MM.1S (cell line): ENCODE measurements around the gene CDKL1.

ENCODE experiments used
- EZH2 ChIP-seq: fragments of 300-600 bp; sonication (generic); optimal IDR thresholded peaks from 2 replicates; pipeline ENCODE3; 2017; ENCODE audit warnings: low read depth, mild to moderate bottlenecking, antibody characterized with exemption, low read length, mixed read lengths
- EZH2phosphoT487 ChIP-seq: fragments of 300-600 bp; sonication (generic); IDR thresholded peaks from 2 replicates; pipeline ENCODE4 v1.6.1; 2018; ENCODE audit warnings: antibody characterized with exemption, low read length
- TF ChIP-seq, protein P1 (sequence below): fragments of 300-600 bp; sonication (generic); IDR thresholded peaks from 2 replicates; pipeline ENCODE4 v1.5.1; 2016; ENCODE audit warnings: antibody characterized with exemption, low read length, mixed read lengths

- TF ChIP-seq, protein P1, sequence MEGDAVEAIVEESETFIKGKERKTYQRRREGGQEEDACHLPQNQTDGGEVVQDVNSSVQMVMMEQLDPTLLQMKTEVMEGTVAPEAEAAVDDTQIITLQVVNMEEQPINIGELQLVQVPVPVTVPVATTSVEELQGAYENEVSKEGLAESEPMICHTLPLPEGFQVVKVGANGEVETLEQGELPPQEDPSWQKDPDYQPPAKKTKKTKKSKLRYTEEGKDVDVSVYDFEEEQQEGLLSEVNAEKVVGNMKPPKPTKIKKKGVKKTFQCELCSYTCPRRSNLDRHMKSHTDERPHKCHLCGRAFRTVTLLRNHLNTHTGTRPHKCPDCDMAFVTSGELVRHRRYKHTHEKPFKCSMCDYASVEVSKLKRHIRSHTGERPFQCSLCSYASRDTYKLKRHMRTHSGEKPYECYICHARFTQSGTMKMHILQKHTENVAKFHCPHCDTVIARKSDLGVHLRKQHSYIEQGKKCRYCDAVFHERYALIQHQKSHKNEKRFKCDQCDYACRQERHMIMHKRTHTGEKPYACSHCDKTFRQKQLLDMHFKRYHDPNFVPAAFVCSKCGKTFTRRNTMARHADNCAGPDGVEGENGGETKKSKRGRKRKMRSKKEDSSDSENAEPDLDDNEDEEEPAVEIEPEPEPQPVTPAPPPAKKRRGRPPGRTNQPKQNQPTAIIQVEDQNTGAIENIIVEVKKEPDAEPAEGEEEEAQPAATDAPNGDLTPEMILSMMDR: no peak
- TF ChIP-seq EZH2phosphoT487 (no peak), EZH2 (no peak)
Observed at GRCh38 chr14:50310445-50310844, 86.2 kb downstream of the CDKL1 start.
